HepG2 (cell line): ENCODE results near the gene KLHL30. TPM values are rescaled to one million over a fixed set of nuclear protein-coding genes. Genes with fewer than 3 reads are reported as not detected.

Experiments
- CCDC6 ChIP-seq: sonication (generic); formaldehyde crosslinking; IDR thresholded peaks from 2 replicates; pipeline ENCODE4 v1.8.1; 2022; ENCODE audit warnings: mild to moderate bottlenecking, missing genetic modification reagents, moderate library complexity
- FOSL2 ChIP-seq: sonication (generic); formaldehyde crosslinking; IDR thresholded peaks from 2 replicates; pipeline ENCODE4 v1.4.0; 2020; ENCODE audit warnings: missing genetic modification reagents
- ISL2 ChIP-seq: sonication (generic); formaldehyde crosslinking; IDR thresholded peaks from 2 replicates; pipeline ENCODE4 v1.5.0; 2020; ENCODE audit warnings: missing genetic modification reagents
- ISX ChIP-seq: sonication (generic); formaldehyde crosslinking; conservative IDR thresholded peaks from 2 replicates; pipeline ENCODE4 v1.5.0; 2020; ENCODE audit warnings: missing genetic modification reagents
- KDM1A ChIP-seq: IDR thresholded peaks from 2 replicates; pipeline ENCODE4 v1.6.1; 2016; ENCODE audit warnings: missing compliant biosample characterization
- MTA1 ChIP-seq: sonication (generic); formaldehyde crosslinking; IDR thresholded peaks from 2 replicates; pipeline ENCODE4 v1.4.0; 2020; ENCODE audit warnings: missing genetic modification reagents, mild to moderate bottlenecking, borderline replicate concordance
- POGZ ChIP-seq: sonication (generic); formaldehyde crosslinking; IDR thresholded peaks from 2 replicates; pipeline ENCODE4 v1.4.0; 2020; ENCODE audit warnings: mild to moderate bottlenecking, missing genetic modification reagents
- PRPF4 ChIP-seq: fragments of 200-400 bp; formaldehyde crosslinking; IDR thresholded peaks from 2 replicates; pipeline ENCODE4 v1.6.1; 2016; ENCODE audit warnings: low read length, low read depth; ENCODE audit not compliant: poor library complexity, severe bottlenecking
- STAG1 ChIP-seq: sonication (generic); formaldehyde crosslinking; IDR thresholded peaks from 2 replicates; pipeline ENCODE4 v1.4.0; 2020; ENCODE audit warnings: missing genetic modification reagents
- TAF15 ChIP-seq: fragments of 200-400 bp; formaldehyde crosslinking; IDR thresholded peaks from one replicate; pipeline ENCODE4 v1.6.1; 2018; ENCODE audit warnings: mild to moderate bottlenecking, low read depth, low read length; ENCODE audit not compliant: poor library complexity, severe bottlenecking
- TEAD3 ChIP-seq: optimal IDR thresholded peaks from 2 replicates; pipeline ENCODE3; 2016; ENCODE audit warnings: borderline replicate concordance
- TEF ChIP-seq: sonication (generic); formaldehyde crosslinking; IDR thresholded peaks from 2 replicates; pipeline ENCODE4 v1.5.0; 2020; ENCODE audit warnings: missing genetic modification reagents
- ZFP90 ChIP-seq: sonication (generic); formaldehyde crosslinking; IDR thresholded peaks from 2 replicates; pipeline ENCODE4 v1.8.0; 2022; ENCODE audit warnings: missing genetic modification reagents, mild to moderate bottlenecking, inconsistent platforms, borderline replicate concordance
- ZNF10 ChIP-seq: sonication (generic); formaldehyde crosslinking; IDR thresholded peaks from 2 replicates; pipeline ENCODE4 v1.4.0; 2020; ENCODE audit warnings: mild to moderate bottlenecking, low read depth, missing genetic modification reagents, borderline replicate concordance
- ZNF264 ChIP-seq: sonication (generic); formaldehyde crosslinking; IDR thresholded peaks from 2 replicates; pipeline ENCODE4 v1.4.0; 2020; ENCODE audit warnings: missing genetic modification reagents
- ZNF280D ChIP-seq: sonication (generic); formaldehyde crosslinking; IDR thresholded peaks from 2 replicates; pipeline ENCODE4 v1.5.1; 2020; ENCODE audit warnings: mild to moderate bottlenecking, missing genetic modification reagents
- ZNF329 ChIP-seq: sonication (generic); formaldehyde crosslinking; IDR thresholded peaks from 2 replicates; pipeline ENCODE4 v1.9.0; 2021; ENCODE audit warnings: low read depth, mild to moderate bottlenecking, missing genetic modification reagents
- ZNF451 ChIP-seq: sonication (generic); formaldehyde crosslinking; IDR thresholded peaks from 2 replicates; pipeline ENCODE4 v1.5.0; 2020; ENCODE audit warnings: mild to moderate bottlenecking, missing genetic modification reagents
- ZNF549 ChIP-seq: sonication (generic); formaldehyde crosslinking; IDR thresholded peaks from 2 replicates; pipeline ENCODE4 v1.5.0; 2020; ENCODE audit warnings: missing genetic modification reagents
- polyA plus RNA-seq, 8 experiments: library from polyadenylated mRNA; depleted of rRNA in 3 of 8; stranded (reverse) in 7 of 8; unstranded in 1 of 8; fragments of >200 nt; fragmentation: Illumina TruSeq in 4 of 8; extraction: Trizol in 4 of 8; gene quantifications; 2 replicates each; pipeline versions ENCODE4 v1.2.1 to v1.2.3, GENCODE V29; 2011 to 2016; ENCODE audit warnings: low read depth in 4 of 8, missing spikeins in 1 of 8, mixed read lengths in 1 of 8; ENCODE audit not compliant: insufficient read depth in 1 of 8
- total RNA-seq, 5 experiments: library from RNA; depleted of rRNA; stranded (reverse); fragments of >200 nt; fragmentation: Illumina TruSeq; extraction: Trizol; gene quantifications; 2 replicates each; pipeline ENCODE4 v1.2.3, GENCODE V29; 2016; ENCODE audit warnings: low read depth in 1 of 5
- TF ChIP-seq, protein P1 (sequence below): sonication (generic); formaldehyde crosslinking; IDR thresholded peaks from 2 replicates; pipeline ENCODE4 v1.4.0; 2020; ENCODE audit warnings: mild to moderate bottlenecking, missing genetic modification reagents
- TF ChIP-seq, protein P2 (sequence below): sonication (generic); formaldehyde crosslinking; IDR thresholded peaks from 2 replicates; pipeline ENCODE4 v1.5.1; 2020; ENCODE audit warnings: mild to moderate bottlenecking, moderate library complexity, missing genetic modification reagents

Gene KLHL30
- total and polyA plus RNA-seq, 2 of the 13 experiments (the other 11 are each of a cell fraction or from before 2014, with no cell fraction given): 0.05 TPM; not detected in 1

DNA sequence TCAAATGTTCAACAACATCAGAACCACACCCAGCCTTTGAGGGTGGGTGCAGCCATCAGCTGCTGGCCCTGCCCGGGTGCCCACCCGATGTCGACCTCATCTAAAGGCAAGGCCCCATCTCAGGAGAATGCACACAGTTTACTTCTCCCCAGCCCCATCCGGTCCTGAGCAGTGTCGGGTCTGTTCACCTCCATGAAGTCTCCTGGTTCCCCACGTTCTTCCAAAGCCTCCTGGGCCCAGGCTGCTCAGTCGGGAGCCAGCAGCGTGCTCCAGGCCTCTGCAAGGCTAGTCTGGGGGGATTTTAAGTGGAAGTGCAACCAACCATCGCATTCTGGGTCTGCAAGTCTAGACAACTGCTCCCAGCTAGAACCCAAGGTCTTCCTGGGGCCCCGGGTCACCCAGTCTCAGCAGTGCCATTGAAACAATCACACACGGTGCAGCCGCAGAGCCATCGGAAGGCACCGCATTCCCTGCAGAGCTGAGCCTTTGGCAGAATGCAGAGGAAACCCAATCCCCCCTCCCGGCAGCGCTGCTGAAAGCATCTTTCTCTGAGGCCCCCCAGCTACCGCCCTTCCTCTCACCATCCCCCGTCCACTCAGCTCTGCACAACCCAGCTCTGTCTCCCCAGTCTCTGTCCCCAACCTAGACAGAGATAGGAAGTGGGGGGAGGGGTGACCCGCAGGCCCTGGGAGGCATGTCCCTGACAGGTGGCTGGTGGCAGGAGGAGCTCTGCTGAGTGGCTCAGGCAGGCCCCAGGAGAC is 29.9 kb upstream of the KLHL30 start (continued):
- TF ChIP-seq, protein P1, sequence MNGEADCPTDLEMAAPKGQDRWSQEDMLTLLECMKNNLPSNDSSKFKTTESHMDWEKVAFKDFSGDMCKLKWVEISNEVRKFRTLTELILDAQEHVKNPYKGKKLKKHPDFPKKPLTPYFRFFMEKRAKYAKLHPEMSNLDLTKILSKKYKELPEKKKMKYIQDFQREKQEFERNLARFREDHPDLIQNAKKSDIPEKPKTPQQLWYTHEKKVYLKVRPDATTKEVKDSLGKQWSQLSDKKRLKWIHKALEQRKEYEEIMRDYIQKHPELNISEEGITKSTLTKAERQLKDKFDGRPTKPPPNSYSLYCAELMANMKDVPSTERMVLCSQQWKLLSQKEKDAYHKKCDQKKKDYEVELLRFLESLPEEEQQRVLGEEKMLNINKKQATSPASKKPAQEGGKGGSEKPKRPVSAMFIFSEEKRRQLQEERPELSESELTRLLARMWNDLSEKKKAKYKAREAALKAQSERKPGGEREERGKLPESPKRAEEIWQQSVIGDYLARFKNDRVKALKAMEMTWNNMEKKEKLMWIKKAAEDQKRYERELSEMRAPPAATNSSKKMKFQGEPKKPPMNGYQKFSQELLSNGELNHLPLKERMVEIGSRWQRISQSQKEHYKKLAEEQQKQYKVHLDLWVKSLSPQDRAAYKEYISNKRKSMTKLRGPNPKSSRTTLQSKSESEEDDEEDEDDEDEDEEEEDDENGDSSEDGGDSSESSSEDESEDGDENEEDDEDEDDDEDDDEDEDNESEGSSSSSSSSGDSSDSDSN (CRISPR knock-in tag): 0 out of 2 replicates have a peak, but pooled peaks have one; percentile 31
- no peak for TF ChIP-seq KDM1A (CRISPR knock-in tag)
- TF ChIP-seq ZNF264: no peak
- no peak for TF ChIP-seq TAF15
- TF ChIP-seq ZNF10 (CRISPR knock-in tag): no peak
- TF ChIP-seq ZFP90 (CRISPR knock-in tag): peak; percentile 57; the same call in 1 of the 2 replicates
- peak; percentile 59 for TF ChIP-seq PRPF4
- no peak for TF ChIP-seq POGZ (CRISPR knock-in tag)
- 0 out of 2 replicates have a peak, but pooled peaks have one; percentile 56 for TF ChIP-seq ZNF549 (CRISPR knock-in tag)
- 0 out of 2 replicates have a peak, but pooled peaks have one; percentile 43 for TF ChIP-seq ISL2 (CRISPR knock-in tag)
- TF ChIP-seq, protein P2, sequence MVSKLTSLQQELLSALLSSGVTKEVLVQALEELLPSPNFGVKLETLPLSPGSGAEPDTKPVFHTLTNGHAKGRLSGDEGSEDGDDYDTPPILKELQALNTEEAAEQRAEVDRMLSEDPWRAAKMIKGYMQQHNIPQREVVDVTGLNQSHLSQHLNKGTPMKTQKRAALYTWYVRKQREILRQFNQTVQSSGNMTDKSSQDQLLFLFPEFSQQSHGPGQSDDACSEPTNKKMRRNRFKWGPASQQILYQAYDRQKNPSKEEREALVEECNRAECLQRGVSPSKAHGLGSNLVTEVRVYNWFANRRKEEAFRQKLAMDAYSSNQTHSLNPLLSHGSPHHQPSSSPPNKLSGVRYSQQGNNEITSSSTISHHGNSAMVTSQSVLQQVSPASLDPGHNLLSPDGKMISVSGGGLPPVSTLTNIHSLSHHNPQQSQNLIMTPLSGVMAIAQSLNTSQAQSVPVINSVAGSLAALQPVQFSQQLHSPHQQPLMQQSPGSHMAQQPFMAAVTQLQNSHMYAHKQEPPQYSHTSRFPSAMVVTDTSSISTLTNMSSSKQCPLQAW: peak; percentile 54; the same call in 1 of the 2 replicates
- TF ChIP-seq ZNF329 (CRISPR knock-in tag): no peak
- peak; percentile 70; the same call in 1 of the 2 replicates for TF ChIP-seq MTA1
- peak; percentile 32; the same call in 1 of the 2 replicates for TF ChIP-seq CCDC6
- TF ChIP-seq TEAD3: peak; percentile 56
- 0 out of 2 replicates have a peak, but pooled peaks have one; percentile 52 for TF ChIP-seq ZNF280D (CRISPR knock-in tag)
- no peak for TF ChIP-seq TEF (CRISPR knock-in tag)
- TF ChIP-seq ZNF451 (CRISPR knock-in tag): peak; percentile 27; the same call in 1 of the 2 replicates
- no peak; the same call in 1 of the 2 replicates for TF ChIP-seq STAG1 (CRISPR knock-in tag)
- no peak for TF ChIP-seq FOSL2 (CRISPR knock-in tag)
- TF ChIP-seq ISX (CRISPR knock-in tag): 0 out of 2 replicates have a peak, but pooled peaks have one; percentile 48
